HepG2 (cell line): Measurements from ENCODE around the gene ERMP1. TPM values are rescaled to one million over a fixed set of nuclear protein-coding genes. Genes with fewer than 3 reads are reported as not detected.

Source experiments
- AFF4 ChIP-seq: sonication (generic); formaldehyde crosslinking; IDR thresholded peaks from 2 replicates; pipeline ENCODE4 v1.4.0; 2020; ENCODE audit warnings: missing genetic modification reagents
- ARNTL ChIP-seq: sonication (generic); formaldehyde crosslinking; IDR thresholded peaks from 2 replicates; pipeline ENCODE4 v1.4.0; 2020; ENCODE audit warnings: mild to moderate bottlenecking, missing genetic modification reagents
- CEBPB ChIP-seq: IDR thresholded peaks from 2 replicates; pipeline ENCODE4 v1.6.1; 2011; ENCODE audit warnings: low read depth, low read length, improper control_type of control experiment, borderline replicate concordance
- ELF3 ChIP-seq: IDR thresholded peaks from 2 replicates; pipeline ENCODE4 v1.6.1; 2016; ENCODE audit warnings: missing genetic modification reagents, missing compliant biosample characterization
- MEF2D ChIP-seq: sonication (generic); formaldehyde crosslinking; IDR thresholded peaks from 2 replicates; pipeline ENCODE4 v1.5.1; 2020; ENCODE audit warnings: mild to moderate bottlenecking, missing genetic modification reagents
- MEIS1 ChIP-seq: sonication (generic); formaldehyde crosslinking; IDR thresholded peaks from 2 replicates; pipeline ENCODE4 v1.9.0; 2021; ENCODE audit warnings: mild to moderate bottlenecking, missing genetic modification reagents, moderate library complexity, borderline replicate concordance
- MEIS2 ChIP-seq: sonication (generic); formaldehyde crosslinking; IDR thresholded peaks from 2 replicates; pipeline ENCODE4 v1.9.0; 2021; ENCODE audit warnings: mild to moderate bottlenecking, missing genetic modification reagents
- MTF2 ChIP-seq: sonication (generic); formaldehyde crosslinking; IDR thresholded peaks from 2 replicates; pipeline ENCODE4 v1.5.0; 2020; ENCODE audit warnings: missing genetic modification reagents, borderline replicate concordance
- MXD4 ChIP-seq: IDR thresholded peaks from 2 replicates; pipeline ENCODE4 v1.6.1; 2016; ENCODE audit warnings: mild to moderate bottlenecking, missing biosample characterization, missing genetic modification reagents
- MZF1 ChIP-seq: sonication (generic); formaldehyde crosslinking; IDR thresholded peaks from 2 replicates; pipeline ENCODE4 v1.8.1; 2023; ENCODE audit warnings: mild to moderate bottlenecking, missing genetic modification reagents, borderline replicate concordance
- NONO ChIP-seq, 2 experiments: fragments of 450-650 bp in 1 of 2; sonication (generic) in 1 of 2; formaldehyde crosslinking in 1 of 2; IDR thresholded peaks in 1 of 2; conservative IDR thresholded peaks in 1 of 2; 2 replicates each; pipeline versions ENCODE4 v1.6.1 to v1.8.0; 2017 to 2022; ENCODE audit warnings: mild to moderate bottlenecking in 1 of 2, missing genetic modification reagents in 1 of 2, moderate library complexity in 1 of 2
- ONECUT2 ChIP-seq: sonication (generic); formaldehyde crosslinking; IDR thresholded peaks from 2 replicates; pipeline ENCODE4 v1.4.0; 2020; ENCODE audit warnings: missing genetic modification reagents
- PTBP1 ChIP-seq: fragments of 200-400 bp; formaldehyde crosslinking; IDR thresholded peaks from 2 replicates; pipeline ENCODE4 v1.6.1; 2018; ENCODE audit warnings: low read length, low read depth; ENCODE audit not compliant: poor library complexity, severe bottlenecking
- RARA ChIP-seq: IDR thresholded peaks from 2 replicates; pipeline ENCODE4 v1.6.1; 2016; ENCODE audit warnings: missing genetic modification reagents, missing compliant biosample characterization
- REL ChIP-seq: sonication (generic); formaldehyde crosslinking; conservative IDR thresholded peaks from 2 replicates; pipeline ENCODE4 v1.8.0; 2022; ENCODE audit warnings: mild to moderate bottlenecking, missing genetic modification reagents, moderate library complexity
- RORA ChIP-seq: sonication (generic); formaldehyde crosslinking; IDR thresholded peaks from 2 replicates; pipeline ENCODE4 v1.5.0; 2020; ENCODE audit warnings: mild to moderate bottlenecking, missing genetic modification reagents, moderate library complexity
- SIN3A ChIP-seq: IDR thresholded peaks from 2 replicates; pipeline ENCODE4 v1.6.1; 2011; ENCODE audit warnings: low read depth, mild to moderate bottlenecking, control low read depth, low read length, borderline replicate concordance
- SMARCC2 ChIP-seq: fragments of 450-650 bp; IDR thresholded peaks from 2 replicates; pipeline ENCODE4 v1.6.1; 2017; ENCODE audit warnings: antibody characterized with exemption, mild to moderate bottlenecking
- ZFY ChIP-seq: sonication (generic); formaldehyde crosslinking; IDR thresholded peaks from 2 replicates; pipeline ENCODE4 v1.4.0; 2020; ENCODE audit warnings: missing genetic modification reagents
- ZNF501 ChIP-seq: sonication (generic); formaldehyde crosslinking; IDR thresholded peaks from 2 replicates; pipeline ENCODE4 v1.5.1; 2020; ENCODE audit warnings: mild to moderate bottlenecking, moderate library complexity, missing genetic modification reagents
- ZNF704 ChIP-seq: sonication (generic); formaldehyde crosslinking; IDR thresholded peaks from 2 replicates; pipeline ENCODE4 v1.8.1; 2023; ENCODE audit warnings: mild to moderate bottlenecking, inconsistent platforms, moderate library complexity, missing genetic modification reagents, borderline replicate concordance
- ZNF720 ChIP-seq: sonication (generic); formaldehyde crosslinking; IDR thresholded peaks from 2 replicates; pipeline ENCODE4 v1.4.0; 2020; ENCODE audit warnings: missing genetic modification reagents
- ZNF75D ChIP-seq: sonication (generic); formaldehyde crosslinking; IDR thresholded peaks from 2 replicates; pipeline ENCODE4 v1.8.1; 2023; ENCODE audit warnings: missing genetic modification reagents, mild to moderate bottlenecking, borderline replicate concordance
- ZSCAN22 ChIP-seq: sonication (generic); formaldehyde crosslinking; IDR thresholded peaks from 2 replicates; pipeline ENCODE4 v1.4.0; 2020; ENCODE audit warnings: mild to moderate bottlenecking, missing genetic modification reagents
- ZSCAN9 ChIP-seq: IDR thresholded peaks from 2 replicates; pipeline ENCODE4 v1.6.1; 2016; ENCODE audit warnings: borderline replicate concordance
- polyA plus RNA-seq, 8 experiments: library from polyadenylated mRNA; depleted of rRNA in 3 of 8; stranded (reverse) in 7 of 8; unstranded in 1 of 8; fragments of >200 nt; fragmentation: Illumina TruSeq in 4 of 8; extraction: Trizol in 4 of 8; gene quantifications; 2 replicates each; pipeline versions ENCODE4 v1.2.1 to v1.2.3, GENCODE V29; 2011 to 2016; ENCODE audit warnings: low read depth in 4 of 8, missing spikeins in 1 of 8, mixed read lengths in 1 of 8; ENCODE audit not compliant: insufficient read depth in 1 of 8
- total RNA-seq, 5 experiments: library from RNA; depleted of rRNA; stranded (reverse); fragments of >200 nt; fragmentation: Illumina TruSeq; extraction: Trizol; gene quantifications; 2 replicates each; pipeline ENCODE4 v1.2.3, GENCODE V29; 2016; ENCODE audit warnings: low read depth in 1 of 5
- TF ChIP-seq, protein P1 (sequence below): sonication (generic); formaldehyde crosslinking; IDR thresholded peaks from 2 replicates; pipeline ENCODE4 v1.4.0; 2020; ENCODE audit warnings: missing genetic modification reagents

The ERMP1 gene
- total and polyA plus RNA-seq, 2 of the 13 experiments (the other 11 are each of a cell fraction or from before 2014, with no cell fraction given): 40.9 to 65.4 TPM

DNA sequence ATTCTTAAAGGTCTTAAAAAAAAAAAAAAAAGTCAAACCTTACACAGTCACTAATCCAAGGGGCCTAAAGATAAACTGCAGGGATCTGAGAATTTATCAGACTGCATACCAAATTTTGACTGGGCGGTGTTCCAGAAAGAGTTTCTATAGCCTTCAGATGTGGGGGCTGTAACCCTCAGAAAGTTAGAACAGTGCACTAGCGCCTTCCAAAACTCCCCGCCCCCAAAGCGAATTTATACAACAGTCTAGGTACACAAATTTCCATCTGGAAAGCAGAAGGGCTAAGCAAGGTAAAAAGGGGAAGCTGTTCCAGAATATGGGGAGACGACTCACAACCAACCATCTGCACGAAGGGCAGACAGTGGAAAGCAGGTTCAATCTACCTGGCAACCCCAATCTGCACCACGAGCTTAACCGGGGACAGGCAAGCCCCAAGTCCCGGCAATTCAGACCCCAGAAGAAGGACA, 813 bp downstream of the ERMP1 start (continued):
- no peak for TF ChIP-seq MTF2
- no peak for TF ChIP-seq NONO (IDR thresholded peaks at IDR 0.05)
- no peak for TF ChIP-seq NONO (CRISPR knock-in tag; conservative IDR thresholded peaks at IDR 0.05)
- TF ChIP-seq, protein P1, sequence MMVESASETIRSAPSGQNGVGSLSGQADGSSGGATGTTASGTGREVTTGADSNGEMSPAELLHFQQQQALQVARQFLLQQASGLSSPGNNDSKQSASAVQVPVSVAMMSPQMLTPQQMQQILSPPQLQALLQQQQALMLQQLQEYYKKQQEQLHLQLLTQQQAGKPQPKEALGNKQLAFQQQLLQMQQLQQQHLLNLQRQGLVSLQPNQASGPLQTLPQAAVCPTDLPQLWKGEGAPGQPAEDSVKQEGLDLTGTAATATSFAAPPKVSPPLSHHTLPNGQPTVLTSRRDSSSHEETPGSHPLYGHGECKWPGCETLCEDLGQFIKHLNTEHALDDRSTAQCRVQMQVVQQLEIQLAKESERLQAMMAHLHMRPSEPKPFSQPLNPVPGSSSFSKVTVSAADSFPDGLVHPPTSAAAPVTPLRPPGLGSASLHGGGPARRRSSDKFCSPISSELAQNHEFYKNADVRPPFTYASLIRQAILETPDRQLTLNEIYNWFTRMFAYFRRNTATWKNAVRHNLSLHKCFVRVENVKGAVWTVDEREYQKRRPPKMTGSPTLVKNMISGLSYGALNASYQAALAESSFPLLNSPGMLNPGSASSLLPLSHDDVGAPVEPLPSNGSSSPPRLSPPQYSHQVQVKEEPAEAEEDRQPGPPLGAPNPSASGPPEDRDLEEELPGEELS (CRISPR knock-in tag): no peak
- TF ChIP-seq MZF1 (CRISPR knock-in tag): no peak
- no peak for TF ChIP-seq ZNF75D
- no peak for TF ChIP-seq MEF2D
- TF ChIP-seq ZSCAN9 (CRISPR knock-in tag): no peak
- no peak for TF ChIP-seq ONECUT2
- TF ChIP-seq PTBP1: no peak
- TF ChIP-seq MEIS1 (CRISPR knock-in tag): no peak
- 0 out of 2 replicates have a peak, but pooled peaks have one; percentile 22 for TF ChIP-seq RARA (CRISPR knock-in tag)
- no peak for TF ChIP-seq ZNF501
- TF ChIP-seq MEIS2: no peak
- TF ChIP-seq CEBPB: no peak
- no peak for TF ChIP-seq ZFY (CRISPR knock-in tag)
- no peak for TF ChIP-seq ELF3 (CRISPR knock-in tag)
- TF ChIP-seq REL: no peak
- TF ChIP-seq MXD4: no peak
- TF ChIP-seq ZSCAN22 (CRISPR knock-in tag): no peak
- TF ChIP-seq ARNTL (CRISPR knock-in tag): no peak
- no peak for TF ChIP-seq ZNF720 (CRISPR knock-in tag)
- TF ChIP-seq RORA: no peak
- TF ChIP-seq SIN3A: no peak
- TF ChIP-seq AFF4 (CRISPR knock-in tag): 0 out of 2 replicates have a peak, but pooled peaks have one; percentile 27
- no peak for TF ChIP-seq SMARCC2
- no peak for TF ChIP-seq ZNF704 (CRISPR knock-in tag)
